Measurements from ENCODE around the gene SKAP2. TPM values are rescaled to one million over a fixed set of nuclear protein-coding genes. Genes with fewer than 3 reads are reported as not detected.

Gene SKAP2
- polyA plus RNA-seq, 1 of the 3 experiments (the other 2 are of a cell fraction) = 0.69 TPM

DNA sequence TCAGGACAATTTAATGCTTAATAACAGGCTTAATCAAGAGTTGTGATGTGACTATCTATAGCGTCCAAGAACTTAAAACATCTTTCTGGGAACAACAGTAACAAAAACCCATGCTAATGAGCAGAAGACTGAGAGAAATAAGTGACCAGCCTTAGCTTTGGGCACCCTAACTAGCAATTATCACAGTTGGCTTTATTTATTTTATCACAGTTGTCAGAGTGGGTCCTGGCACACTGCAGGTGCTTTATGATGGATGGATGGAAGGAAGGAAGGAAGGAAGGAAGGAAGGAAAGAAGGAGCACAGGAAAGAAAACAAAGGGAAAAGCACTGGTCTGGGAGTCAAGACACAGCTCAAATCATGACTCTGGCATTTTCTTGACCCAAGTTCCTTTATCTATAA lies 181.1 kb downstream of the SKAP2 start:
- Histone ChIP-seq H3K9me3 (no peaks in the 10 kb centered on the region), H4K20me1 (ENCODE audit: insufficient read depth) (no peaks in the 10 kb centered on the region), H3K4me2 (no peak overlapping the region), H3K9ac (no peak overlapping the region), H3K27ac (ENCODE audit: low read depth in 2 of 2, low read length in 1 of 2) (no peak overlapping the region), H3K4me3 (ENCODE audit: low read depth in 2 of 2, low read length in 1 of 2) (no peak overlapping the region), H3K79me2 (ENCODE audit: insufficient read depth) (no peaks in the 10 kb centered on the region), H3K36me3 (replicated peaks in 1 of 2; ENCODE audit: control insufficient read depth in 1 of 2, insufficient read depth in 2 of 2, low read length in 1 of 2) (no peaks in the 10 kb centered on the region), H2AFZ (ENCODE audit: low read depth) (no peak overlapping the region), H3K4me1 (ENCODE audit: control insufficient read depth in 1 of 2, insufficient read depth in 2 of 2, low read depth in 1 of 2, low read length in 1 of 2) (peaks cover 0 to 3% of the 10 kb centered on the region in 2 experiments; a peak in 2 of 4 replicates), H3F3A (replicated peaks; ENCODE audit: insufficient read depth) (no peaks in the 10 kb centered on the region), H3K9me2 (no peaks in the 10 kb centered on the region), H3K27me3 (ENCODE audit: insufficient read depth) (peaks cover 9% of the 10 kb centered on the region)
- TF ChIP-seq EP300 (IDR thresholded peaks at IDR 0.05; ENCODE audit: borderline replicate concordance in 1 of 2, low read depth in 1 of 2, low read length in 1 of 2) (no peak), NRF1 (IDR thresholded peaks at IDR 0.05; ENCODE audit: low read depth, low read length) (no peak), RCOR1 (IDR thresholded peaks at IDR 0.05; ENCODE audit: low read length) (no peak), JUND (IDR thresholded peaks at IDR 0.05) (no peak), SMC3 (IDR thresholded peaks at IDR 0.05; ENCODE audit: low read depth, low read length) (no peak), TEAD4 (IDR thresholded peaks at IDR 0.05; ENCODE audit: borderline replicate concordance, insufficient read depth) (no peak), MEF2A (IDR thresholded peaks at IDR 0.05; ENCODE audit: borderline replicate concordance, low read depth) (no peak), GATA2 (CRISPR knock-in tag; IDR thresholded peaks at IDR 0.05) (no peak), ELF1 (IDR thresholded peaks at IDR 0.05) (no peak), FOXM1 (IDR thresholded peaks at IDR 0.05; ENCODE audit: low read depth) (no peak), EZH2phosphoT487 (IDR thresholded peaks at IDR 0.05; ENCODE audit: borderline replicate concordance, low read depth) (no peak)
- TF ChIP-seq, protein P1, sequence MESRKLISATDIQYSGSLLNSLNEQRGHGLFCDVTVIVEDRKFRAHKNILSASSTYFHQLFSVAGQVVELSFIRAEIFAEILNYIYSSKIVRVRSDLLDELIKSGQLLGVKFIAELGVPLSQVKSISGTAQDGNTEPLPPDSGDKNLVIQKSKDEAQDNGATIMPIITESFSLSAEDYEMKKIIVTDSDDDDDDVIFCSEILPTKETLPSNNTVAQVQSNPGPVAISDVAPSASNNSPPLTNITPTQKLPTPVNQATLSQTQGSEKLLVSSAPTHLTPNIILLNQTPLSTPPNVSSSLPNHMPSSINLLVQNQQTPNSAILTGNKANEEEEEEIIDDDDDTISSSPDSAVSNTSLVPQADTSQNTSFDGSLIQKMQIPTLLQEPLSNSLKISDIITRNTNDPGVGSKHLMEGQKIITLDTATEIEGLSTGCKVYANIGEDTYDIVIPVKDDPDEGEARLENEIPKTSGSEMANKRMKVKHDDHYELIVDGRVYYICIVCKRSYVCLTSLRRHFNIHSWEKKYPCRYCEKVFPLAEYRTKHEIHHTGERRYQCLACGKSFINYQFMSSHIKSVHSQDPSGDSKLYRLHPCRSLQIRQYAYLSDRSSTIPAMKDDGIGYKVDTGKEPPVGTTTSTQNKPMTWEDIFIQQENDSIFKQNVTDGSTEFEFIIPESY (IDR thresholded peaks at IDR 0.05; ENCODE audit: borderline replicate concordance, low read depth) = no peak
- TF ChIP-seq, protein P2, sequence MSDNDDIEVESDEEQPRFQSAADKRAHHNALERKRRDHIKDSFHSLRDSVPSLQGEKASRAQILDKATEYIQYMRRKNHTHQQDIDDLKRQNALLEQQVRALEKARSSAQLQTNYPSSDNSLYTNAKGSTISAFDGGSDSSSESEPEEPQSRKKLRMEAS (IDR thresholded peaks at IDR 0.05; ENCODE audit: low read depth) = no peak
- TF ChIP-seq, protein P3, sequence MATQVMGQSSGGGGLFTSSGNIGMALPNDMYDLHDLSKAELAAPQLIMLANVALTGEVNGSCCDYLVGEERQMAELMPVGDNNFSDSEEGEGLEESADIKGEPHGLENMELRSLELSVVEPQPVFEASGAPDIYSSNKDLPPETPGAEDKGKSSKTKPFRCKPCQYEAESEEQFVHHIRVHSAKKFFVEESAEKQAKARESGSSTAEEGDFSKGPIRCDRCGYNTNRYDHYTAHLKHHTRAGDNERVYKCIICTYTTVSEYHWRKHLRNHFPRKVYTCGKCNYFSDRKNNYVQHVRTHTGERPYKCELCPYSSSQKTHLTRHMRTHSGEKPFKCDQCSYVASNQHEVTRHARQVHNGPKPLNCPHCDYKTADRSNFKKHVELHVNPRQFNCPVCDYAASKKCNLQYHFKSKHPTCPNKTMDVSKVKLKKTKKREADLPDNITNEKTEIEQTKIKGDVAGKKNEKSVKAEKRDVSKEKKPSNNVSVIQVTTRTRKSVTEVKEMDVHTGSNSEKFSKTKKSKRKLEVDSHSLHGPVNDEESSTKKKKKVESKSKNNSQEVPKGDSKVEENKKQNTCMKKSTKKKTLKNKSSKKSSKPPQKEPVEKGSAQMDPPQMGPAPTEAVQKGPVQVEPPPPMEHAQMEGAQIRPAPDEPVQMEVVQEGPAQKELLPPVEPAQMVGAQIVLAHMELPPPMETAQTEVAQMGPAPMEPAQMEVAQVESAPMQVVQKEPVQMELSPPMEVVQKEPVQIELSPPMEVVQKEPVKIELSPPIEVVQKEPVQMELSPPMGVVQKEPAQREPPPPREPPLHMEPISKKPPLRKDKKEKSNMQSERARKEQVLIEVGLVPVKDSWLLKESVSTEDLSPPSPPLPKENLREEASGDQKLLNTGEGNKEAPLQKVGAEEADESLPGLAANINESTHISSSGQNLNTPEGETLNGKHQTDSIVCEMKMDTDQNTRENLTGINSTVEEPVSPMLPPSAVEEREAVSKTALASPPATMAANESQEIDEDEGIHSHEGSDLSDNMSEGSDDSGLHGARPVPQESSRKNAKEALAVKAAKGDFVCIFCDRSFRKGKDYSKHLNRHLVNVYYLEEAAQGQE (IDR thresholded peaks at IDR 0.05; ENCODE audit: low read depth, low read length) = no peak
- TF ChIP-seq, protein P4, sequence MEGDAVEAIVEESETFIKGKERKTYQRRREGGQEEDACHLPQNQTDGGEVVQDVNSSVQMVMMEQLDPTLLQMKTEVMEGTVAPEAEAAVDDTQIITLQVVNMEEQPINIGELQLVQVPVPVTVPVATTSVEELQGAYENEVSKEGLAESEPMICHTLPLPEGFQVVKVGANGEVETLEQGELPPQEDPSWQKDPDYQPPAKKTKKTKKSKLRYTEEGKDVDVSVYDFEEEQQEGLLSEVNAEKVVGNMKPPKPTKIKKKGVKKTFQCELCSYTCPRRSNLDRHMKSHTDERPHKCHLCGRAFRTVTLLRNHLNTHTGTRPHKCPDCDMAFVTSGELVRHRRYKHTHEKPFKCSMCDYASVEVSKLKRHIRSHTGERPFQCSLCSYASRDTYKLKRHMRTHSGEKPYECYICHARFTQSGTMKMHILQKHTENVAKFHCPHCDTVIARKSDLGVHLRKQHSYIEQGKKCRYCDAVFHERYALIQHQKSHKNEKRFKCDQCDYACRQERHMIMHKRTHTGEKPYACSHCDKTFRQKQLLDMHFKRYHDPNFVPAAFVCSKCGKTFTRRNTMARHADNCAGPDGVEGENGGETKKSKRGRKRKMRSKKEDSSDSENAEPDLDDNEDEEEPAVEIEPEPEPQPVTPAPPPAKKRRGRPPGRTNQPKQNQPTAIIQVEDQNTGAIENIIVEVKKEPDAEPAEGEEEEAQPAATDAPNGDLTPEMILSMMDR (IDR thresholded peaks at IDR 0.05) = no peak
- TF ChIP-seq, protein P5, sequence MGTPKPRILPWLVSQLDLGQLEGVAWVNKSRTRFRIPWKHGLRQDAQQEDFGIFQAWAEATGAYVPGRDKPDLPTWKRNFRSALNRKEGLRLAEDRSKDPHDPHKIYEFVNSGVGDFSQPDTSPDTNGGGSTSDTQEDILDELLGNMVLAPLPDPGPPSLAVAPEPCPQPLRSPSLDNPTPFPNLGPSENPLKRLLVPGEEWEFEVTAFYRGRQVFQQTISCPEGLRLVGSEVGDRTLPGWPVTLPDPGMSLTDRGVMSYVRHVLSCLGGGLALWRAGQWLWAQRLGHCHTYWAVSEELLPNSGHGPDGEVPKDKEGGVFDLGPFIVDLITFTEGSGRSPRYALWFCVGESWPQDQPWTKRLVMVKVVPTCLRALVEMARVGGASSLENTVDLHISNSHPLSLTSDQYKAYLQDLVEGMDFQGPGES (IDR thresholded peaks at IDR 0.05; ENCODE audit: low read depth, low read length) = no peak
- TF ChIP-seq, protein P6, sequence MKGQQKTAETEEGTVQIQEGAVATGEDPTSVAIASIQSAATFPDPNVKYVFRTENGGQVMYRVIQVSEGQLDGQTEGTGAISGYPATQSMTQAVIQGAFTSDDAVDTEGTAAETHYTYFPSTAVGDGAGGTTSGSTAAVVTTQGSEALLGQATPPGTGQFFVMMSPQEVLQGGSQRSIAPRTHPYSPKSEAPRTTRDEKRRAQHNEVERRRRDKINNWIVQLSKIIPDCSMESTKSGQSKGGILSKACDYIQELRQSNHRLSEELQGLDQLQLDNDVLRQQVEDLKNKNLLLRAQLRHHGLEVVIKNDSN (IDR thresholded peaks at IDR 0.05; ENCODE audit: borderline replicate concordance, low read depth) = no peak
- WGBS (ENCODE audit: low lambda C conversion rate) = 24% methylated on average over 1 of the region's 1 CpG
- DNase-seq = no peak
- POLR2A ChIA-PET = no interaction called here
- CTCF ChIA-PET = interaction anchor here (0.7 to 6.3 kb wide), 23 partner anchors 9 to 1413 kb away, joined by 3 to 77 read pairs (median 5); partner anchors contain the start of genes HOXA3 and HOXA6
